Measurements from ENCODE around the gene HSPD1. TPM values are rescaled to one million over a fixed set of nuclear protein-coding genes. Genes with fewer than 3 reads are reported as not detected.

Gene HSPD1
- total RNA-seq (100 to 1,000 TPM; 185 to 305 TPM), polyA plus RNA-seq (100 to 1,000 TPM; 269 to 490 TPM)

DNA sequence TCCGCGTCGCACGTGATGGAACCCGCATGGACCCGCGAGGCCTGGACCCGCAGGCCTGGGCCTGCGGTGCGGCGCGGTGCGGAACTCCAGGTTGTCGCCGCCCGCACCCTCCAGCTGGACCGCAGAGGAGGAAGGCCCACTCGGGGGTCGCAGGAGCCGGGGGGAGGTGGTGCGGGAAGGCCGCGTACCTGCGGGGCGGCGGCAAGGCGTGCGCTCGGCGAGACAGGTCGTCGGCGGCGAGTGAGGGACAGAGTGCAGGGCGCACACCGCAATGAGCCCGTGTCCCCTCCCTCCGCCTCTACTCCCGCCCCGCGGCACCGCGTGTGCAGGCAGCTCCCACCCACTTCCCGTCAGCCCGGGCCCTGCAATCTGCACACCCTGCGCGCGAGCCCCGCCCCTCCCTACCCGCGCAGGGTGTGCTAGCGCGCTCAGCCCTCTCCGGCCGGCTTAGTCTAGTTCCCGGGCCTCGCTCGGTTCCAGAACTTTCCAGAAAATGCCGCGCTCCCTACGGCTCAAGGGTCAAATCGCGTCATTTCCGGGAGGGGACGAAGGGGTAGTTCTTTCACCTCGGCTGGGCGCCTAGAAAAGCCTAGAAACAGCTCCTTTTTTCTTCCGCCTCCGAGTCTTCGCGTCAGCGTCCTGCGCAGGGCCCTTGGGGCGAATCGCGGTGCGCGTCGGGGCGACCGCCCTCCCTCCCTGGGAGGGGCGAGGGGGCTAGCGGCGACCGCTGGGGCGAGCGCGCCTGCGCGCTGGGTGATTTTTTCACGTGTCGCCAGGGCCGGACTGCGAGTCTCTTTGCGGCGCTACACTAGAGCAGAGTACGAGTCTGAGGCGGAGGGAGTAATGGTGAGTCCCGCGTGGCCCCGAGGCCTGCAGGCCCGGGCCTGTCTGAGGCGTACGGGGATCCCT, at the start of gene HSPD1, which contains the start of gene HSPE1:
TSS of gene HSPD1 (minus strand) at position 247 of the 909 bp plus-strand sequence. CDS start 992 bp downstream, outside the sequence.
TSS of gene HSPE1 (plus strand) at position 786 of the 909 bp plus-strand sequence. CDS start at position 844, 58 bp downstream.
- Histone ChIP-seq H3K27me3 (ENCODE audit: control insufficient read depth in 4 of 4, insufficient read depth in 4 of 4, low read length in 3 of 4) (no peaks in the 10 kb centered on the region), H3K4me3 (ENCODE audit: low read depth in 1 of 3, low read length in 3 of 3) (peak within 1 kb of the TSS; percentile 82 to 98 (median 91)), H3K9ac (ENCODE audit: low read depth in 1 of 2, low read length in 2 of 2) (peak within 1 kb of the TSS; percentile 92 to 96), H3K4me1 (ENCODE audit: control insufficient read depth in 4 of 4, insufficient read depth in 4 of 4, low read length in 3 of 4) (peaks cover 8 to 35% (median 11%) of the 10 kb centered on the region in 4 donors), H3K27ac (ENCODE audit: low read depth in 1 of 2, low read length in 2 of 2) (peak within 1 kb of the TSS; percentile 93 to 97), H3K9me3 (ENCODE audit: control insufficient read depth in 4 of 4, low read length in 3 of 4) (no peaks in the 10 kb centered on the region), H3K36me3 (ENCODE audit: control insufficient read depth in 4 of 4, insufficient read depth in 3 of 4, low read depth in 1 of 4, low read length in 3 of 4) (peaks cover 6 to 42% (median 25%) of the 10 kb centered on the region in 4 donors)
- TF ChIP-seq TAF1 (conservative IDR thresholded peaks at IDR 0.05) (peak; percentile 90), FOXA2 (IDR thresholded peaks at IDR 0.05) (no peak), NR2F2 (IDR thresholded peaks at IDR 0.05) (peak; percentile 97), JUND (IDR thresholded peaks at IDR 0.05) (peak; percentile 87 to 93), RXRA (IDR thresholded peaks at IDR 0.05) (peak; percentile 81 to 82), GABPA (IDR thresholded peaks at IDR 0.05 in 1 of 2, conservative IDR thresholded peaks at IDR 0.05 in 1 of 2) (peak; percentile 75 to 90), EGR1 (IDR thresholded peaks at IDR 0.05; ENCODE audit: low read depth in 2 of 2) (peak in 1 of 2 donors; percentile 28), HNF4G (IDR thresholded peaks at IDR 0.05) (peak; percentile 86), YY1 (IDR thresholded peaks at IDR 0.05) (peak; percentile 98), FOXA1 (IDR thresholded peaks at IDR 0.05) (peak; percentile 27), RAD21 (IDR thresholded peaks at IDR 0.05) (no peak), HNF4A (conservative IDR thresholded peaks at IDR 0.05) (peak; percentile 81 to 84), SP1 (IDR thresholded peaks at IDR 0.05) (peak; percentile 98)
- TF ChIP-seq, protein P1, sequence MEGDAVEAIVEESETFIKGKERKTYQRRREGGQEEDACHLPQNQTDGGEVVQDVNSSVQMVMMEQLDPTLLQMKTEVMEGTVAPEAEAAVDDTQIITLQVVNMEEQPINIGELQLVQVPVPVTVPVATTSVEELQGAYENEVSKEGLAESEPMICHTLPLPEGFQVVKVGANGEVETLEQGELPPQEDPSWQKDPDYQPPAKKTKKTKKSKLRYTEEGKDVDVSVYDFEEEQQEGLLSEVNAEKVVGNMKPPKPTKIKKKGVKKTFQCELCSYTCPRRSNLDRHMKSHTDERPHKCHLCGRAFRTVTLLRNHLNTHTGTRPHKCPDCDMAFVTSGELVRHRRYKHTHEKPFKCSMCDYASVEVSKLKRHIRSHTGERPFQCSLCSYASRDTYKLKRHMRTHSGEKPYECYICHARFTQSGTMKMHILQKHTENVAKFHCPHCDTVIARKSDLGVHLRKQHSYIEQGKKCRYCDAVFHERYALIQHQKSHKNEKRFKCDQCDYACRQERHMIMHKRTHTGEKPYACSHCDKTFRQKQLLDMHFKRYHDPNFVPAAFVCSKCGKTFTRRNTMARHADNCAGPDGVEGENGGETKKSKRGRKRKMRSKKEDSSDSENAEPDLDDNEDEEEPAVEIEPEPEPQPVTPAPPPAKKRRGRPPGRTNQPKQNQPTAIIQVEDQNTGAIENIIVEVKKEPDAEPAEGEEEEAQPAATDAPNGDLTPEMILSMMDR (IDR thresholded peaks at IDR 0.05; ENCODE audit: low read depth, low read length, missing input control), result no peak
- TF ChIP-seq, protein P2, sequence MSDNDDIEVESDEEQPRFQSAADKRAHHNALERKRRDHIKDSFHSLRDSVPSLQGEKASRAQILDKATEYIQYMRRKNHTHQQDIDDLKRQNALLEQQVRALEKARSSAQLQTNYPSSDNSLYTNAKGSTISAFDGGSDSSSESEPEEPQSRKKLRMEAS (IDR thresholded peaks at IDR 0.05), result peak; percentile 65
- TF ChIP-seq, protein P3, sequence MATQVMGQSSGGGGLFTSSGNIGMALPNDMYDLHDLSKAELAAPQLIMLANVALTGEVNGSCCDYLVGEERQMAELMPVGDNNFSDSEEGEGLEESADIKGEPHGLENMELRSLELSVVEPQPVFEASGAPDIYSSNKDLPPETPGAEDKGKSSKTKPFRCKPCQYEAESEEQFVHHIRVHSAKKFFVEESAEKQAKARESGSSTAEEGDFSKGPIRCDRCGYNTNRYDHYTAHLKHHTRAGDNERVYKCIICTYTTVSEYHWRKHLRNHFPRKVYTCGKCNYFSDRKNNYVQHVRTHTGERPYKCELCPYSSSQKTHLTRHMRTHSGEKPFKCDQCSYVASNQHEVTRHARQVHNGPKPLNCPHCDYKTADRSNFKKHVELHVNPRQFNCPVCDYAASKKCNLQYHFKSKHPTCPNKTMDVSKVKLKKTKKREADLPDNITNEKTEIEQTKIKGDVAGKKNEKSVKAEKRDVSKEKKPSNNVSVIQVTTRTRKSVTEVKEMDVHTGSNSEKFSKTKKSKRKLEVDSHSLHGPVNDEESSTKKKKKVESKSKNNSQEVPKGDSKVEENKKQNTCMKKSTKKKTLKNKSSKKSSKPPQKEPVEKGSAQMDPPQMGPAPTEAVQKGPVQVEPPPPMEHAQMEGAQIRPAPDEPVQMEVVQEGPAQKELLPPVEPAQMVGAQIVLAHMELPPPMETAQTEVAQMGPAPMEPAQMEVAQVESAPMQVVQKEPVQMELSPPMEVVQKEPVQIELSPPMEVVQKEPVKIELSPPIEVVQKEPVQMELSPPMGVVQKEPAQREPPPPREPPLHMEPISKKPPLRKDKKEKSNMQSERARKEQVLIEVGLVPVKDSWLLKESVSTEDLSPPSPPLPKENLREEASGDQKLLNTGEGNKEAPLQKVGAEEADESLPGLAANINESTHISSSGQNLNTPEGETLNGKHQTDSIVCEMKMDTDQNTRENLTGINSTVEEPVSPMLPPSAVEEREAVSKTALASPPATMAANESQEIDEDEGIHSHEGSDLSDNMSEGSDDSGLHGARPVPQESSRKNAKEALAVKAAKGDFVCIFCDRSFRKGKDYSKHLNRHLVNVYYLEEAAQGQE (IDR thresholded peaks at IDR 0.05), result peak; percentile 93
- TF ChIP-seq, protein P4, sequence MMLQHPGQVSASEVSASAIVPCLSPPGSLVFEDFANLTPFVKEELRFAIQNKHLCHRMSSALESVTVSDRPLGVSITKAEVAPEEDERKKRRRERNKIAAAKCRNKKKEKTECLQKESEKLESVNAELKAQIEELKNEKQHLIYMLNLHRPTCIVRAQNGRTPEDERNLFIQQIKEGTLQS (IDR thresholded peaks at IDR 0.05), result peak; percentile 87
- TF ChIP-seq, protein P5, sequence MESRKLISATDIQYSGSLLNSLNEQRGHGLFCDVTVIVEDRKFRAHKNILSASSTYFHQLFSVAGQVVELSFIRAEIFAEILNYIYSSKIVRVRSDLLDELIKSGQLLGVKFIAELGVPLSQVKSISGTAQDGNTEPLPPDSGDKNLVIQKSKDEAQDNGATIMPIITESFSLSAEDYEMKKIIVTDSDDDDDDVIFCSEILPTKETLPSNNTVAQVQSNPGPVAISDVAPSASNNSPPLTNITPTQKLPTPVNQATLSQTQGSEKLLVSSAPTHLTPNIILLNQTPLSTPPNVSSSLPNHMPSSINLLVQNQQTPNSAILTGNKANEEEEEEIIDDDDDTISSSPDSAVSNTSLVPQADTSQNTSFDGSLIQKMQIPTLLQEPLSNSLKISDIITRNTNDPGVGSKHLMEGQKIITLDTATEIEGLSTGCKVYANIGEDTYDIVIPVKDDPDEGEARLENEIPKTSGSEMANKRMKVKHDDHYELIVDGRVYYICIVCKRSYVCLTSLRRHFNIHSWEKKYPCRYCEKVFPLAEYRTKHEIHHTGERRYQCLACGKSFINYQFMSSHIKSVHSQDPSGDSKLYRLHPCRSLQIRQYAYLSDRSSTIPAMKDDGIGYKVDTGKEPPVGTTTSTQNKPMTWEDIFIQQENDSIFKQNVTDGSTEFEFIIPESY (IDR thresholded peaks at IDR 0.05), result peak; percentile 91
- peak; percentile 96 for DNase-seq (ENCODE audit: low spot score)
- under 1% methylated on average over 104 of the region's 104 CpGs for WGBS
